KOPT-K1 (cell line): ENCODE data around the gene NT5C2.
"Not testable (repeated sequence)": the region's sequence is repeated elsewhere in the genome, so short reads cannot be mapped to it uniquely, and the experiment has no call there.

ENCODE experiments used
- H3K27ac ChIP-seq: fragments of 200-600 bp; sonication (generic); 2 replicates; pipeline ENCODE4 v1.5.1; 2016; ENCODE audit warnings: antibody characterized with exemption, mild to moderate bottlenecking, low read depth, low read length; ENCODE audit not compliant: poor library complexity, severe bottlenecking
- H3K36me3 ChIP-seq: fragments of 200-600 bp; sonication (generic); 2 replicates; pipeline ENCODE4 v1.5.1; 2017; ENCODE audit warnings: antibody characterized with exemption, mild to moderate bottlenecking, low read length, moderate library complexity; ENCODE audit not compliant: insufficient read depth
- H3K9me3 ChIP-seq: fragments of 200-600 bp; sonication (generic); 2 replicates; pipeline ENCODE4 v1.5.1; 2017; ENCODE audit warnings: antibody characterized with exemption, low read length, mild to moderate bottlenecking; ENCODE audit not compliant: insufficient read depth, poor library complexity, severe bottlenecking

The NT5C2 gene

GRCh38 chr10:103193107-103193819, at the start of gene NT5C2:
TSS of gene NT5C2 (minus strand) at chr10:103193272. CDS start at chr10:103174958, 18,314 bp downstream.
- Histone ChIP-seq H3K9me3 (no peaks in the 10 kb centered on the region), H3K27ac (peak within 1 kb of the TSS; percentile 95), H3K36me3 (no peaks in the 10 kb centered on the region)

- Histone ChIP-seq H3K27ac (no peak overlapping the region), H3K36me3 (no peaks in the 10 kb centered on the region), H3K9me3 (no peaks in the 10 kb centered on the region)
These were observed 48.4 kb upstream of the NT5C2 start for GRCh38 chr10:103241262-103242011.

GRCh38 chr10:103238506-103239252, 45.6 kb upstream of the NT5C2 start:
- Histone ChIP-seq H3K36me3 (no peaks in the 10 kb centered on the region), H3K27ac (no peak overlapping the region), H3K9me3 (no peaks in the 10 kb centered on the region)

- Histone ChIP-seq H3K36me3 (no peaks in the 10 kb centered on the region), H3K27ac (no peak overlapping the region)
These were observed 42.7 kb upstream of the NT5C2 start for GRCh38 chr10:103235775-103236174.

GRCh38 chr10:103232772-103233488, 39.9 kb upstream of the NT5C2 start:
- Histone ChIP-seq H3K27ac (no peak overlapping the region), H3K36me3 (no peaks in the 10 kb centered on the region)

More at GRCh38 chr10:103235775-103236174, 42.7 kb upstream of the NT5C2 start:
- no peaks in the 10 kb centered on the region for H3K9me3 ChIP-seq

GRCh38 chr10:103232131-103232673, 39.1 kb upstream of the NT5C2 start:
- Histone ChIP-seq H3K9me3 (no peaks in the 10 kb centered on the region), H3K27ac (no peak overlapping the region), H3K36me3 (no peaks in the 10 kb centered on the region)

More at GRCh38 chr10:103232772-103233488, 39.9 kb upstream of the NT5C2 start:
- H3K9me3 ChIP-seq: no peaks in the 10 kb centered on the region

GRCh38 chr10:103231047-103231551, 38.0 kb upstream of the NT5C2 start:
- H3K36me3 ChIP-seq: no peaks in the 10 kb centered on the region
- no peak overlapping the region for H3K27ac ChIP-seq
- no peaks in the 10 kb centered on the region for H3K9me3 ChIP-seq

GRCh38 chr10:103227416-103227815, 34.3 kb upstream of the NT5C2 start:
- Histone ChIP-seq H3K27ac (no peak overlapping the region), H3K36me3 (no peaks in the 10 kb centered on the region), H3K9me3 (peaks cover 13% of the 10 kb centered on the region)

GRCh38 chr10:103225939-103226338, 32.9 kb upstream of the NT5C2 start:
- H3K27ac ChIP-seq: no peak overlapping the region
- no peaks in the 10 kb centered on the region for H3K36me3 ChIP-seq
- H3K9me3 ChIP-seq: peaks cover 13% of the 10 kb centered on the region

GRCh38 chr10:103224721-103225120, 31.6 kb upstream of the NT5C2 start:
- H3K36me3 ChIP-seq, H3K27ac ChIP-seq: not testable (repeated sequence)
- H3K9me3 ChIP-seq: peaks cover 13% of the 10 kb centered on the region

- H3K9me3 ChIP-seq: peaks cover 13% of the 10 kb centered on the region
- no peaks in the 10 kb centered on the region for H3K36me3 ChIP-seq
- no peak overlapping the region for H3K27ac ChIP-seq
These were observed 31.1 kb upstream of the NT5C2 start for GRCh38 chr10:103224133-103224532.

- not testable (repeated sequence) for H3K9me3 ChIP-seq, H3K27ac ChIP-seq, H3K36me3 ChIP-seq
These were observed 23.3 kb upstream of the NT5C2 start for GRCh38 chr10:103216362-103216761.

GRCh38 chr10:103215601-103216000, 22.5 kb upstream of the NT5C2 start:
- no peaks in the 10 kb centered on the region for H3K36me3 ChIP-seq
- no peak overlapping the region for H3K27ac ChIP-seq
- H3K9me3 ChIP-seq: no peaks in the 10 kb centered on the region

- H3K36me3 ChIP-seq, H3K9me3 ChIP-seq, H3K27ac ChIP-seq: not testable (repeated sequence)
These were observed 17.2 kb upstream of the NT5C2 start for GRCh38 chr10:103210262-103210661.
